GM12878 (cell line): ENCODE results near the gene EAF2. TPM values are rescaled to one million over a fixed set of nuclear protein-coding genes. Genes with fewer than 3 reads are reported as not detected.

Source experiments
- ATAC-seq: fragments of 200-7000 bp; cut with Tn5 transposase; 3 replicates; pipeline ENCODE4 v1.9.1; 2020; ENCODE audit warnings: mild to moderate bottlenecking, moderate library complexity
- BruUV-seq: library from RNA; stranded (reverse); fragments of 400-500 nt; replicated peaks from 2 replicates; lab custom pipeline; 2021; lab: Mats Ljungman, UMichigan
- CTCF ChIA-PET: fragments of 300-600 bp; sonication (Branson Sonifier 250); formaldehyde crosslinking; extraction: SDS; loops from one replicate; lab custom pipeline; 2021; ENCODE audit warnings: inconsistent platforms; lab: Yijun Ruan, JAX
- POLR2A ChIA-PET: fragments of 350-600 bp; formaldehyde crosslinking; extraction: SDS; loops from one replicate; lab custom pipeline; 2021; ENCODE audit warnings: inconsistent platforms; lab: Charles Lee
- RAD21 ChIA-PET: fragments of 300-600 bp; sonication (Branson Sonifier 250); formaldehyde crosslinking; loops from one replicate; lab custom pipeline; 2023; ENCODE audit warnings: antibody characterized with exemption; ENCODE audit not compliant: unreplicated experiment; lab: Charles Lee
- SMC1A ChIA-PET: fragments of 300-600 bp; sonication (Branson Sonifier 250); formaldehyde crosslinking; loops from one replicate; lab custom pipeline; 2023; ENCODE audit not compliant: unreplicated experiment, uncharacterized antibody; lab: Charles Lee
- DNase-seq: peaks from one replicate; pipeline ENCODE4 v3.0.0-alpha.2; 2011; ENCODE audit warnings: low read depth, low spot score
- FAIRE-seq: peaks from 3 replicates; lab custom pipeline; 2011; peaks lifted over from hg19 to GRCh38; lab: Jason Lieb, UNC
- H2AFZ ChIP-seq: 2 replicates; pipeline ENCODE4 v1.6.0; 2011; ENCODE audit warnings: low read depth, low read length, control low read depth; ENCODE audit not compliant: control insufficient read depth
- H3K27ac ChIP-seq: 2 replicates; pipeline ENCODE4 v1.5.1; 2011; ENCODE audit warnings: control low read depth; ENCODE audit not compliant: control insufficient read depth, insufficient read depth
- H3K27me3 ChIP-seq, 2 experiments: replicated peaks in 1 of 2; 2 replicates each; pipeline versions ENCODE4 v1.6.0 to v1.6.1; 2011; ENCODE audit warnings: low read length in 1 of 2; ENCODE audit not compliant: control insufficient read depth in 2 of 2, insufficient read depth in 2 of 2
- H3K36me3 ChIP-seq, 2 experiments: 2 replicates each; pipeline ENCODE4 v1.5.1; 2011; ENCODE audit warnings: low read length in 1 of 2; ENCODE audit not compliant: control insufficient read depth in 2 of 2, insufficient read depth in 2 of 2
- H3K4me1 ChIP-seq: 2 replicates; pipeline ENCODE4 v1.6.1; 2011; ENCODE audit warnings: mild to moderate bottlenecking, low read length, moderate library complexity, mixed read lengths; ENCODE audit not compliant: control insufficient read depth, insufficient read depth
- H3K4me2 ChIP-seq: 2 replicates; pipeline ENCODE4 v1.6.0; 2011; ENCODE audit warnings: control low read depth; ENCODE audit not compliant: control insufficient read depth, insufficient read depth
- H3K4me3 ChIP-seq: fragments of 200-600 bp; sonication (generic); 2 replicates; pipeline ENCODE4 v1.5.1; 2016
- H3K79me2 ChIP-seq: 2 replicates; pipeline ENCODE4 v1.6.0; 2011; ENCODE audit warnings: low read length; ENCODE audit not compliant: control insufficient read depth, insufficient read depth
- H3K9ac ChIP-seq: 2 replicates; pipeline ENCODE4 v1.8.0; 2011; ENCODE audit warnings: low read length, control low read depth, mixed read lengths; ENCODE audit not compliant: control insufficient read depth, insufficient read depth
- H3K9me3 ChIP-seq: replicated peaks from 3 replicates; pipeline ENCODE4 v1.5.1; 2011; ENCODE audit warnings: mild to moderate bottlenecking, low read length; ENCODE audit not compliant: control insufficient read depth, insufficient read depth
- H4K20me1 ChIP-seq: 2 replicates; pipeline ENCODE4 v1.6.0; 2011; ENCODE audit not compliant: control insufficient read depth, insufficient read depth
- ATF2 ChIP-seq: IDR thresholded peaks from 2 replicates; pipeline ENCODE4 v1.6.1; 2012; ENCODE audit warnings: low read length, inconsistent platforms
- CBX5 ChIP-seq: sonication (generic); IDR thresholded peaks from 2 replicates; pipeline ENCODE4 v1.6.1; 2016; ENCODE audit warnings: low read depth, moderate library complexity, mild to moderate bottlenecking, inconsistent platforms
- SMARCA5 ChIP-seq: fragments of 450-650 bp; IDR thresholded peaks from 2 replicates; pipeline ENCODE4 v1.6.1; 2017; ENCODE audit warnings: mild to moderate bottlenecking
- TBL1XR1 ChIP-seq: IDR thresholded peaks from 2 replicates; pipeline ENCODE4 v1.6.1; 2012; ENCODE audit warnings: low read depth, low read length, improper control_type of control experiment
- YY1 ChIP-seq: IDR thresholded peaks from 2 replicates; pipeline ENCODE4 v1.6.1; 2011; ENCODE audit warnings: low read depth, mild to moderate bottlenecking, low read length
- WGBS: methylation state at CpG from one replicate; pipeline ENCODE4 v1.1.6; 2016; ENCODE audit warnings: low lambda C conversion rate; ENCODE audit not compliant: insufficient replicate concordance, insufficient coverage; ENCODE audit errors: missing lambda C conversion rate; 5-methylcytosine and 5-hydroxymethylcytosine counted together
- in situ Hi-C: fragments of 300-500 bp; cut with MboI; formaldehyde crosslinking; loops from 9 replicates; pipeline ENCODE4 v1.14.3; 2018; ENCODE audit warnings: mixed read lengths
- intact Hi-C: fragments of 100-400 bp; cut with micrococcal nuclease; formaldehyde crosslinking; loops from one replicate; pipeline ENCODE4 v1.14.2; 2022; ENCODE audit not compliant: unreplicated experiment
- polyA plus RNA-seq, 11 experiments: library from polyadenylated mRNA; depleted of rRNA in 4 of 11; unstranded in 6 of 11; stranded (reverse) in 5 of 11; fragments of >200 nt; fragmentation: Nextera tagmentation in 4 of 11; fragmentation: Illumina TruSeq in 1 of 11; extraction: Ambion mirVana in 4 of 11; extraction: Trizol in 1 of 11; gene quantifications; 1 replicate in 1 of 11; 2 replicates in 10 of 11; pipeline versions ENCODE4 v1.2.1 to v1.2.3, GENCODE V29; 2011 to 2016; ENCODE audit warnings: inconsistent platforms in 2 of 11, missing spikeins in 2 of 11, low read depth in 1 of 11
- total RNA-seq, 4 experiments: library from RNA; depleted of rRNA in 3 of 4; stranded (reverse); fragments of >200 nt in 3 of 4; fragmentation: Illumina TruSeq in 1 of 4; extraction: Trizol in 1 of 4; gene quantifications; 2 replicates each; pipeline versions ENCODE4 v1.2.1 to v1.2.3, GENCODE V29; 2013 to 2021
- TF ChIP-seq, protein P1 (sequence below): IDR thresholded peaks from 2 replicates; pipeline ENCODE4 v1.6.1; 2012; ENCODE audit warnings: low read depth, low read length, improper control_type of control experiment

EAF2 gene
- total and polyA plus RNA-seq, 10 of the 15 experiments (the other 5 are each of a cell fraction or from before 2014, with no cell fraction given), result 47.3 to 193 (median 72.2) TPM

DNA sequence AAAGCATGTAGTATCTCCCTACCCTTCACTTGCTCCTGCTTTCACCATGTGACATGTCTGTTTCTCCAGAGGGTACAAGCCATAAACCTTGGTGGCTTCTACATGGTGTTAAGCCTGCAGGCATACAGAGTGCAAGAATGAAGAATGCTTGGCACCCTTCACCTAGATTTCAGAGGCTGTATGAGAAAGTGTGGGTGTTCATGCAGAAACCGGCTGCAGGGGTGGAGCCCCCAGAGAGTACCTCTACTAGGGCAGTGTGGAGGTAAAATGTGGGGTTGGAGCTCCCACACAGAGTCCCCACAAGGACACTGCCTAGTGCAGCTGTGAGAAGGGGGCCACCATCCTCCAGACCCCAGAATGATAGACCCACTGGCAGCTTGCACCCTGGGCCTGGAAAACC, 91.4 kb downstream of the EAF2 start:
- ChIA-PET POLR2A (no interaction called here), RAD21 (no interaction called here), CTCF (no interaction called here), SMC1A (no interaction called here)
- H3K9me3 ChIP-seq, result no peaks in the 10 kb centered on the region
- no TSS peak for BruUV-seq
- H3K4me2 ChIP-seq, result no peak overlapping the region
- no peaks in the 10 kb centered on the region for H4K20me1 ChIP-seq
- no peak overlapping the region for H3K4me3 ChIP-seq
- no peak overlapping the region for H2AFZ ChIP-seq
- no peaks in the 10 kb centered on the region for H3K4me1 ChIP-seq
- no peaks in the 10 kb centered on the region for H3K27me3 ChIP-seq
- FAIRE-seq (no peak), DNase-seq (no peak), ATAC-seq (no peak)
- WGBS, result 7% methylated on average over 1 of the region's 1 CpG
- intact Hi-C loops (no loop called here), in situ Hi-C loops (no loop called here)
- H3K36me3 ChIP-seq, result peaks cover 3 to 18% of the 10 kb centered on the region in 2 experiments
- H3K9ac ChIP-seq, result no peak overlapping the region
- H3K27ac ChIP-seq, result no peak overlapping the region
- no peaks in the 10 kb centered on the region for H3K79me2 ChIP-seq
- TF ChIP-seq, protein P1, sequence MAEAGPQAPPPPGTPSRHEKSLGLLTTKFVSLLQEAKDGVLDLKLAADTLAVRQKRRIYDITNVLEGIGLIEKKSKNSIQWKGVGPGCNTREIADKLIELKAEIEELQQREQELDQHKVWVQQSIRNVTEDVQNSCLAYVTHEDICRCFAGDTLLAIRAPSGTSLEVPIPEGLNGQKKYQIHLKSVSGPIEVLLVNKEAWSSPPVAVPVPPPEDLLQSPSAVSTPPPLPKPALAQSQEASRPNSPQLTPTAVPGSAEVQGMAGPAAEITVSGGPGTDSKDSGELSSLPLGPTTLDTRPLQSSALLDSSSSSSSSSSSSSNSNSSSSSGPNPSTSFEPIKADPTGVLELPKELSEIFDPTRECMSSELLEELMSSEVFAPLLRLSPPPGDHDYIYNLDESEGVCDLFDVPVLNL, result no peak
- TF ChIP-seq SMARCA5, result no peak
- no peak for TF ChIP-seq CBX5
- no peak for TF ChIP-seq YY1
- no peak for TF ChIP-seq ATF2
- TF ChIP-seq TBL1XR1, result no peak

Other genes with a start within 250 kb of the EAF2 start
- gene FBXO40, start 241.8 kb upstream of the EAF2 start, total RNA-seq (2014; rRNA removed), result not detected in 2 replicates
- gene FBXO40, start 241.8 kb upstream of the EAF2 start, total RNA-seq (2014; rRNA removed; fragmentation: Illumina TruSeq; extraction: Trizol), result not detected in 2 replicates
- gene FBXO40, start 241.8 kb upstream of the EAF2 start, total RNA-seq (2021), result not detected in 2 replicates
- gene FBXO40, start 241.8 kb upstream of the EAF2 start, polyA plus RNA-seq (2011; rRNA removed), result 0.01 TPM in 1 of 2 replicates, not detected in the other
- gene FBXO40, start 241.8 kb upstream of the EAF2 start, polyA plus RNA-seq (2014; fragmentation: Illumina TruSeq; extraction: Trizol), result not detected in 2 replicates
- gene FBXO40, start 241.8 kb upstream of the EAF2 start, polyA plus RNA-seq (2014; fragmentation: Nextera tagmentation; extraction: Ambion mirVana), result under 1 TPM; 0.03 to 0.05 TPM
- not detected in 2 replicates for gene FBXO40, start 241.8 kb upstream of the EAF2 start, polyA plus RNA-seq (2014; rRNA removed)
- gene FBXO40, start 241.8 kb upstream of the EAF2 start, polyA plus RNA-seq (2016; fragmentation: Nextera tagmentation; extraction: Ambion mirVana), result under 1 TPM in 1 of 2 experiments, not detected in 1; 0.04 TPM
- gene HCLS1, start 174.3 kb upstream of the EAF2 start, total RNA-seq (2014; rRNA removed), result 240 and 260 TPM in 2 replicates
- 212 and 221 TPM in 2 replicates for gene HCLS1, start 174.3 kb upstream of the EAF2 start, total RNA-seq (2014; rRNA removed; fragmentation: Illumina TruSeq; extraction: Trizol)
- gene HCLS1, start 174.3 kb upstream of the EAF2 start, total RNA-seq (2021), result 232 and 237 TPM in 2 replicates
- gene HCLS1, start 174.3 kb upstream of the EAF2 start, polyA plus RNA-seq (2011; rRNA removed), result 168 and 195 TPM in 2 replicates
- gene HCLS1, start 174.3 kb upstream of the EAF2 start, polyA plus RNA-seq (2014; fragmentation: Illumina TruSeq; extraction: Trizol), result 344 and 401 TPM in 2 replicates
- gene HCLS1, start 174.3 kb upstream of the EAF2 start, polyA plus RNA-seq (2014; fragmentation: Nextera tagmentation; extraction: Ambion mirVana), result 10 to 100 TPM; 51.6 to 76.2 TPM
- 225 and 226 TPM in 2 replicates for gene HCLS1, start 174.3 kb upstream of the EAF2 start, polyA plus RNA-seq (2014; rRNA removed)
- 100 to 1,000 TPM; 271 to 303 TPM for gene HCLS1, start 174.3 kb upstream of the EAF2 start, polyA plus RNA-seq (2016; fragmentation: Nextera tagmentation; extraction: Ambion mirVana)
- gene GOLGB1, start 85.5 kb upstream of the EAF2 start, total RNA-seq (2014; rRNA removed), result 18.9 and 19.9 TPM in 2 replicates
- gene GOLGB1, start 85.5 kb upstream of the EAF2 start, total RNA-seq (2014; rRNA removed; fragmentation: Illumina TruSeq; extraction: Trizol), result 30.2 and 34.0 TPM in 2 replicates
- 24.7 and 26.7 TPM in 2 replicates for gene GOLGB1, start 85.5 kb upstream of the EAF2 start, total RNA-seq (2021)
- gene GOLGB1, start 85.5 kb upstream of the EAF2 start, polyA plus RNA-seq (2011; rRNA removed), result 18.8 and 25.7 TPM in 2 replicates
- gene GOLGB1, start 85.5 kb upstream of the EAF2 start, polyA plus RNA-seq (2014; fragmentation: Illumina TruSeq; extraction: Trizol), result 26.3 and 27.1 TPM in 2 replicates
- gene GOLGB1, start 85.5 kb upstream of the EAF2 start, polyA plus RNA-seq (2014; fragmentation: Nextera tagmentation; extraction: Ambion mirVana), result 1 to 10 TPM; 7.4 to 9.6 TPM
- 13.2 and 15.9 TPM in 2 replicates for gene GOLGB1, start 85.5 kb upstream of the EAF2 start, polyA plus RNA-seq (2014; rRNA removed)
- 10 to 100 TPM; 33.3 to 34.5 TPM for gene GOLGB1, start 85.5 kb upstream of the EAF2 start, polyA plus RNA-seq (2016; fragmentation: Nextera tagmentation; extraction: Ambion mirVana)
- 48.5 and 67.8 TPM in 2 replicates for gene IQCB1, start 149 bp upstream of the EAF2 start, total RNA-seq (2014; rRNA removed)
- gene IQCB1, start 149 bp upstream of the EAF2 start, total RNA-seq (2014; rRNA removed; fragmentation: Illumina TruSeq; extraction: Trizol), result 67.8 and 69.4 TPM in 2 replicates
- gene IQCB1, start 149 bp upstream of the EAF2 start, total RNA-seq (2021), result 38.5 and 41.7 TPM in 2 replicates
- 68.7 and 100 TPM in 2 replicates for gene IQCB1, start 149 bp upstream of the EAF2 start, polyA plus RNA-seq (2011; rRNA removed)
- gene IQCB1, start 149 bp upstream of the EAF2 start, polyA plus RNA-seq (2014; fragmentation: Illumina TruSeq; extraction: Trizol), result 55.4 and 69.0 TPM in 2 replicates
- 10 to 100 TPM; 36.0 to 45.1 TPM for gene IQCB1, start 149 bp upstream of the EAF2 start, polyA plus RNA-seq (2014; fragmentation: Nextera tagmentation; extraction: Ambion mirVana)
- gene IQCB1, start 149 bp upstream of the EAF2 start, polyA plus RNA-seq (2014; rRNA removed), result 39.4 and 50.1 TPM in 2 replicates
- gene IQCB1, start 149 bp upstream of the EAF2 start, polyA plus RNA-seq (2016; fragmentation: Nextera tagmentation; extraction: Ambion mirVana), result 10 to 100 TPM; 45.9 to 49.3 TPM
- 3.2 and 4.0 TPM in 2 replicates for gene SLC15A2, start 59.2 kb downstream of the EAF2 start, total RNA-seq (2014; rRNA removed)
- gene SLC15A2, start 59.2 kb downstream of the EAF2 start, total RNA-seq (2014; rRNA removed; fragmentation: Illumina TruSeq; extraction: Trizol), result 3.3 and 3.8 TPM in 2 replicates
- gene SLC15A2, start 59.2 kb downstream of the EAF2 start, total RNA-seq (2021), result 2.0 and 5.7 TPM in 2 replicates
- 7.2 and 9.0 TPM in 2 replicates for gene SLC15A2, start 59.2 kb downstream of the EAF2 start, polyA plus RNA-seq (2011; rRNA removed)
- 2.4 and 3.7 TPM in 2 replicates for gene SLC15A2, start 59.2 kb downstream of the EAF2 start, polyA plus RNA-seq (2014; fragmentation: Illumina TruSeq; extraction: Trizol)
- 1 to 10 TPM in 1 of 2 experiments, under 1 TPM in 1; 0.64 to 1.1 TPM for gene SLC15A2, start 59.2 kb downstream of the EAF2 start, polyA plus RNA-seq (2014; fragmentation: Nextera tagmentation; extraction: Ambion mirVana)
- gene SLC15A2, start 59.2 kb downstream of the EAF2 start, polyA plus RNA-seq (2014; rRNA removed), result 2.4 and 4.1 TPM in 2 replicates
- 1 to 10 TPM; 1.2 to 1.7 TPM for gene SLC15A2, start 59.2 kb downstream of the EAF2 start, polyA plus RNA-seq (2016; fragmentation: Nextera tagmentation; extraction: Ambion mirVana)
- 8.4 and 9.7 TPM in 2 replicates for gene ILDR1, start 187.0 kb downstream of the EAF2 start, total RNA-seq (2014; rRNA removed)
- 5.1 and 5.3 TPM in 2 replicates for gene ILDR1, start 187.0 kb downstream of the EAF2 start, total RNA-seq (2014; rRNA removed; fragmentation: Illumina TruSeq; extraction: Trizol)
- 7.4 and 7.8 TPM in 2 replicates for gene ILDR1, start 187.0 kb downstream of the EAF2 start, total RNA-seq (2021)
- gene ILDR1, start 187.0 kb downstream of the EAF2 start, polyA plus RNA-seq (2011; rRNA removed), result 12.0 and 12.4 TPM in 2 replicates
- 5.6 and 6.2 TPM in 2 replicates for gene ILDR1, start 187.0 kb downstream of the EAF2 start, polyA plus RNA-seq (2014; fragmentation: Illumina TruSeq; extraction: Trizol)
- gene ILDR1, start 187.0 kb downstream of the EAF2 start, polyA plus RNA-seq (2014; fragmentation: Nextera tagmentation; extraction: Ambion mirVana), result 1 to 10 TPM; 1.3 to 1.8 TPM
- gene ILDR1, start 187.0 kb downstream of the EAF2 start, polyA plus RNA-seq (2014; rRNA removed), result 7.9 and 8.2 TPM in 2 replicates
- 1 to 10 TPM; 6.6 to 7.5 TPM for gene ILDR1, start 187.0 kb downstream of the EAF2 start, polyA plus RNA-seq (2016; fragmentation: Nextera tagmentation; extraction: Ambion mirVana)
- gene CD86, start 220.2 kb downstream of the EAF2 start, total RNA-seq (2014; rRNA removed), result 40.9 and 50.5 TPM in 2 replicates
- gene CD86, start 220.2 kb downstream of the EAF2 start, total RNA-seq (2014; rRNA removed; fragmentation: Illumina TruSeq; extraction: Trizol), result 57.6 and 58.8 TPM in 2 replicates
- gene CD86, start 220.2 kb downstream of the EAF2 start, total RNA-seq (2021), result 41.9 and 49.8 TPM in 2 replicates
- 100 and 126 TPM in 2 replicates for gene CD86, start 220.2 kb downstream of the EAF2 start, polyA plus RNA-seq (2011; rRNA removed)
- 75.1 and 112 TPM in 2 replicates for gene CD86, start 220.2 kb downstream of the EAF2 start, polyA plus RNA-seq (2014; fragmentation: Illumina TruSeq; extraction: Trizol)
- gene CD86, start 220.2 kb downstream of the EAF2 start, polyA plus RNA-seq (2014; fragmentation: Nextera tagmentation; extraction: Ambion mirVana), result 10 to 100 TPM; 68.0 to 79.5 TPM
- 40.6 and 50.0 TPM in 2 replicates for gene CD86, start 220.2 kb downstream of the EAF2 start, polyA plus RNA-seq (2014; rRNA removed)
- 10 to 100 TPM; 48.5 to 53.5 TPM for gene CD86, start 220.2 kb downstream of the EAF2 start, polyA plus RNA-seq (2016; fragmentation: Nextera tagmentation; extraction: Ambion mirVana)